T-cell (primary cell): ENCODE data around the gene SLF2. TPM values are rescaled to one million over a fixed set of nuclear protein-coding genes. Genes with fewer than 3 reads are reported as not detected.
"Not testable (repeated sequence)": the region's sequence is repeated elsewhere in the genome, so short reads cannot be mapped to it uniquely, and the experiment has no call there.

Experiments
- ATAC-seq, 4 experiments: fragments of 200-7000 bp in 3 of 4; fragments of 150-1000 bp in 1 of 4; cut with Tn5 transposase; replicated peaks in 1 of 4; 1 replicate in 3 of 4; 2 replicates in 1 of 4; pipeline ENCODE4 v1.10.0; 2021; ENCODE audit warnings: moderate library complexity in 3 of 4, mild to moderate bottlenecking in 2 of 4, moderate number of reproducible peaks in 1 of 4
- CTCF ChIA-PET, 2 donors: fragments of 300-600 bp; sonication (Branson Sonifier 250); formaldehyde crosslinking; loops; one replicate each; lab custom pipeline; 2022; ENCODE audit warnings: antibody characterized with exemption in 2 of 2; lab: Charles Lee
- POLR2A ChIA-PET, 2 donors: fragments of 300-600 bp; sonication (Branson Sonifier 250); formaldehyde crosslinking; loops; one replicate each; lab custom pipeline; 2022; ENCODE audit warnings: antibody characterized with exemption in 2 of 2; lab: Charles Lee
- DNase-seq, 35 experiments: peaks; one replicate each; pipeline versions ENCODE4 v3.0.0 to v3.0.0-alpha.2; 2013 to 2023
- H3K27ac ChIP-seq: one replicate; pipeline ENCODE4 v1.5.1; 2013; ENCODE audit warnings: low read length
- H3K27me3 ChIP-seq, 2 experiments: replicated peaks in 1 of 2; 1 replicate in 1 of 2; 2 replicates in 1 of 2; pipeline versions ENCODE4 v1.6.1 to v1.7.0; 2013; ENCODE audit warnings: low read length in 1 of 2, mixed read lengths in 1 of 2; ENCODE audit not compliant: control insufficient read depth in 2 of 2, insufficient read depth in 2 of 2; ENCODE audit errors: extremely low read depth in 1 of 2
- H3K36me3 ChIP-seq, 2 donors: 1 replicate in 1 of 2; 2 replicates in 1 of 2; pipeline versions ENCODE4 v1.6.1 to v1.7.0; 2013; ENCODE audit warnings: low read length in 1 of 2; ENCODE audit not compliant: control insufficient read depth in 2 of 2, insufficient read depth in 1 of 2; ENCODE audit errors: extremely low read depth in 1 of 2
- H3K4me1 ChIP-seq, 2 experiments: 1 replicate in 1 of 2; 2 replicates in 1 of 2; pipeline versions ENCODE4 v1.6.1 to v1.7.0; 2013; ENCODE audit warnings: low read length in 2 of 2, mixed read lengths in 1 of 2; ENCODE audit not compliant: insufficient read depth in 2 of 2, control insufficient read depth in 1 of 2; ENCODE audit errors: extremely low read depth in 1 of 2
- H3K4me3 ChIP-seq, 2 donors: 1 replicate in 1 of 2; 2 replicates in 1 of 2; pipeline versions ENCODE4 v1.5.1 to v1.7.0; 2013; ENCODE audit warnings: mild to moderate bottlenecking in 2 of 2, low read length in 1 of 2, moderate library complexity in 1 of 2; ENCODE audit not compliant: control insufficient read depth in 1 of 2; ENCODE audit errors: extremely low read depth in 1 of 2
- H3K9me3 ChIP-seq: 2 replicates; pipeline ENCODE4 v1.7.0; 2013
- H3K27ac Mint-ChIP-seq, 2 donors: one replicate each; pipeline ENCODE4 v1.8.0; 2020 to 2021; ENCODE audit warnings: mild to moderate bottlenecking in 2 of 2, mixed read lengths in 2 of 2
- H3K27me3 Mint-ChIP-seq, 2 donors: one replicate each; pipeline ENCODE4 v1.8.0; 2021 to 2022; ENCODE audit warnings: mixed read lengths in 2 of 2
- H3K36me3 Mint-ChIP-seq: one replicate; pipeline ENCODE4 v1.8.0; 2021; ENCODE audit warnings: mixed read lengths
- H3K4me1 Mint-ChIP-seq, 3 donors: one replicate each; pipeline ENCODE4 v1.8.0; 2020 to 2022; ENCODE audit warnings: mixed read lengths in 3 of 3, mild to moderate bottlenecking in 1 of 3
- H3K4me3 Mint-ChIP-seq, 3 donors: one replicate each; pipeline ENCODE4 v1.8.0; 2020 to 2022; ENCODE audit warnings: mild to moderate bottlenecking in 3 of 3, mixed read lengths in 3 of 3, moderate library complexity in 3 of 3
- H3K9me3 Mint-ChIP-seq, 3 donors: one replicate each; pipeline ENCODE4 v1.8.0; 2020 to 2022; ENCODE audit warnings: mixed read lengths in 3 of 3
- WGBS: methylation state at CpG from one replicate; pipeline ENCODE4 v1.1.5; 2013; ENCODE audit warnings: missing lambda C conversion rate; ENCODE audit not compliant: insufficient coverage; 5-methylcytosine and 5-hydroxymethylcytosine counted together
- total RNA-seq, 35 experiments: library from RNA in 6 of 35; stranded (reverse) in 6 of 35; fragments of 120-200 nt in 1 of 35; gene quantifications; one replicate each; pipeline versions ENCODE4 v1.2.1 to v1.2.4 and lab custom pipeline; 2013 to 2026

The SLF2 gene
- total RNA-seq, 5 donors from 2014 or later (not counting 1 experiment from before 2014, with no cell fraction given) = 20.0 to 43.0 (median 31.3) TPM

- 100% methylated on average over 6 of the region's 13 CpGs for WGBS
Observed at GRCh38 chr10:100885611-100886010, 27.2 kb upstream of the SLF2 start.

GRCh38 chr10:100886091-100886490 lies 26.7 kb upstream of the SLF2 start:
- H3K4me1 Mint-ChIP-seq = no peaks in the 10 kb centered on the region
- no peak overlapping the region for H3K27ac Mint-ChIP-seq
- Histone ChIP-seq H3K27ac (no peak overlapping the region), H3K9me3 (no peaks in the 10 kb centered on the region), H3K4me1 (no peaks in the 10 kb centered on the region), H3K27me3 (peaks cover 5 to 17% of the 10 kb centered on the region in 2 experiments), H3K4me3 (no peak overlapping the region), H3K36me3 (no peaks in the 10 kb centered on the region)
- H3K27me3 Mint-ChIP-seq = peaks cover 20 to 30% of the 10 kb centered on the region in 2 donors
- ChIA-PET POLR2A (no interaction called here), CTCF (interaction anchor here in 1 of 2 donors (0.7 kb wide), 1 partner anchor 61 kb away, joined by 4 read pairs; no protein-coding TSS in a partner anchor)
- H3K4me3 Mint-ChIP-seq = no peak overlapping the region
- no peaks in the 10 kb centered on the region for H3K9me3 Mint-ChIP-seq
- H3K36me3 Mint-ChIP-seq = no peaks in the 10 kb centered on the region
- ATAC-seq = no peak
- no peak for DNase-seq
- no CpG with 5 or more reads among the region's 3 CpGs for WGBS

More at GRCh38 chr10:100885611-100886010, 27.2 kb upstream of the SLF2 start:
- POLR2A ChIA-PET, H3K36me3 ChIP-seq, ATAC-seq, H3K4me1 Mint-ChIP-seq, H3K36me3 Mint-ChIP-seq, H3K4me3 Mint-ChIP-seq, H3K9me3 ChIP-seq, H3K9me3 Mint-ChIP-seq, H3K4me1 ChIP-seq, H3K27ac Mint-ChIP-seq, H3K4me3 ChIP-seq, H3K27ac ChIP-seq, DNase-seq: not testable (repeated sequence)
- peaks cover 5 to 14% of the 10 kb centered on the region in 2 experiments for H3K27me3 ChIP-seq
- CTCF ChIA-PET = interaction anchor here in 1 of 2 donors (0.6 to 0.7 kb wide), 2 partner anchors 61 to 211 kb away, joined by 3 to 4 read pairs; no protein-coding TSS in a partner anchor
- peaks cover 15 to 28% of the 10 kb centered on the region in 2 donors for H3K27me3 Mint-ChIP-seq

- DNase-seq = no peak
- WGBS = no CpG with 5 or more reads among the region's 5 CpGs
- H3K36me3 Mint-ChIP-seq = no peaks in the 10 kb centered on the region
- Histone ChIP-seq H3K27me3 (peaks cover 5 to 19% of the 10 kb centered on the region in 2 experiments), H3K27ac (no peak overlapping the region), H3K36me3 (no peaks in the 10 kb centered on the region), H3K9me3 (no peaks in the 10 kb centered on the region), H3K4me3 (no peak overlapping the region), H3K4me1 (no peaks in the 10 kb centered on the region)
- no peak for ATAC-seq
- H3K27me3 Mint-ChIP-seq = peaks cover 22 to 30% of the 10 kb centered on the region in 2 donors
- H3K9me3 Mint-ChIP-seq = no peaks in the 10 kb centered on the region
- H3K4me1 Mint-ChIP-seq = no peaks in the 10 kb centered on the region
- CTCF ChIA-PET = no interaction called here
- POLR2A ChIA-PET = no interaction called here
- no peak overlapping the region for H3K4me3 Mint-ChIP-seq
- H3K27ac Mint-ChIP-seq = no peak overlapping the region
Observed at GRCh38 chr10:100886521-100886920, 26.2 kb upstream of the SLF2 start.

- ChIA-PET POLR2A (no interaction called here), CTCF (no interaction called here)
- H3K9me3 ChIP-seq = no peaks in the 10 kb centered on the region
- no peaks in the 10 kb centered on the region for H3K4me1 ChIP-seq
- H3K9me3 Mint-ChIP-seq = no peaks in the 10 kb centered on the region
- WGBS = 36% methylated on average over 3 of the region's 6 CpGs
- no peaks in the 10 kb centered on the region for H3K36me3 ChIP-seq
- H3K27ac ChIP-seq = no peak overlapping the region
- DNase-seq = no peak
- no peak overlapping the region for H3K27ac Mint-ChIP-seq
- H3K36me3 Mint-ChIP-seq = no peaks in the 10 kb centered on the region
- H3K27me3 ChIP-seq = peaks cover 5 to 22% of the 10 kb centered on the region in 2 experiments
- H3K4me3 ChIP-seq = no peak overlapping the region
- H3K27me3 Mint-ChIP-seq = peaks cover 23 to 30% of the 10 kb centered on the region in 2 donors
- H3K4me3 Mint-ChIP-seq = no peak overlapping the region
- H3K4me1 Mint-ChIP-seq = no peaks in the 10 kb centered on the region
- no peak for ATAC-seq
Observed at GRCh38 chr10:100886963-100887362, 25.8 kb upstream of the SLF2 start.

- peaks cover 29 to 37% of the 10 kb centered on the region in 2 donors for H3K27me3 Mint-ChIP-seq
- H3K4me1 Mint-ChIP-seq = no peaks in the 10 kb centered on the region
- WGBS = 89% methylated on average over 11 of the region's 14 CpGs
- H3K9me3 Mint-ChIP-seq = no peaks in the 10 kb centered on the region
- no peaks in the 10 kb centered on the region for H3K36me3 Mint-ChIP-seq
- no peak overlapping the region for H3K4me3 Mint-ChIP-seq
- no peaks in the 10 kb centered on the region for H3K4me1 ChIP-seq
- ATAC-seq (no peak), DNase-seq (peak in 1 of 35 experiments; percentile 8)
- H3K27ac Mint-ChIP-seq = no peak overlapping the region
- no peak overlapping the region for H3K4me3 ChIP-seq
- no peaks in the 10 kb centered on the region for H3K9me3 ChIP-seq
- no peak overlapping the region for H3K27ac ChIP-seq
- ChIA-PET CTCF (interaction anchor here in 1 of 2 donors (0.6 kb wide), 1 partner anchor 254 kb away, joined by 3 read pairs; no protein-coding TSS in a partner anchor), POLR2A (no interaction called here)
- peaks cover 5 to 25% of the 10 kb centered on the region in 2 experiments for H3K27me3 ChIP-seq
- no peaks in the 10 kb centered on the region for H3K36me3 ChIP-seq
Observed at GRCh38 chr10:100887761-100888296, 24.9 kb upstream of the SLF2 start.

GRCh38 chr10:100888957-100889356 lies 23.8 kb upstream of the SLF2 start:
- no peaks in the 10 kb centered on the region for H3K4me1 Mint-ChIP-seq
- WGBS = 78% methylated on average over 1 of the region's 3 CpGs
- H3K4me3 ChIP-seq = no peak overlapping the region
- H3K27ac Mint-ChIP-seq = no peak overlapping the region
- no peak overlapping the region for H3K4me3 Mint-ChIP-seq
- no peaks in the 10 kb centered on the region for H3K9me3 Mint-ChIP-seq
- peaks cover 5 to 18% of the 10 kb centered on the region in 2 experiments for H3K27me3 ChIP-seq
- CTCF ChIA-PET = no interaction called here
- no peaks in the 10 kb centered on the region for H3K4me1 ChIP-seq
- H3K27ac ChIP-seq = no peak overlapping the region
- H3K36me3 ChIP-seq = no peaks in the 10 kb centered on the region
- peak in 1 of 35 experiments; percentile 8 for DNase-seq
- POLR2A ChIA-PET = no interaction called here
- no peaks in the 10 kb centered on the region for H3K36me3 Mint-ChIP-seq
- no peaks in the 10 kb centered on the region for H3K9me3 ChIP-seq
- ATAC-seq = no peak
- peaks cover 29 to 40% of the 10 kb centered on the region in 2 donors for H3K27me3 Mint-ChIP-seq
